GM12864 (cell line): ENCODE data around the gene ZC3H14.

Experiments
- DNase-seq: peaks from one replicate; pipeline ENCODE4 v3.0.0-alpha.2; 2011; ENCODE audit warnings: low read depth
- H3K4me3 ChIP-seq: 2 replicates; pipeline ENCODE4 v1.5.1; 2011; ENCODE audit warnings: mild to moderate bottlenecking, low read depth, low read length, control low read depth
- TF ChIP-seq, protein P1 (sequence below): IDR thresholded peaks from 2 replicates; pipeline ENCODE4 v1.5.1; 2011; ENCODE audit warnings: low read depth, mild to moderate bottlenecking, moderate library complexity, low read length, control low read depth, inconsistent platforms; ENCODE audit errors: missing control alignments

The ZC3H14 gene

GRCh38 chr14:88628462-88628861 lies 65.6 kb downstream of the ZC3H14 start:
- DNase-seq = no peak
- TF ChIP-seq, protein P1, sequence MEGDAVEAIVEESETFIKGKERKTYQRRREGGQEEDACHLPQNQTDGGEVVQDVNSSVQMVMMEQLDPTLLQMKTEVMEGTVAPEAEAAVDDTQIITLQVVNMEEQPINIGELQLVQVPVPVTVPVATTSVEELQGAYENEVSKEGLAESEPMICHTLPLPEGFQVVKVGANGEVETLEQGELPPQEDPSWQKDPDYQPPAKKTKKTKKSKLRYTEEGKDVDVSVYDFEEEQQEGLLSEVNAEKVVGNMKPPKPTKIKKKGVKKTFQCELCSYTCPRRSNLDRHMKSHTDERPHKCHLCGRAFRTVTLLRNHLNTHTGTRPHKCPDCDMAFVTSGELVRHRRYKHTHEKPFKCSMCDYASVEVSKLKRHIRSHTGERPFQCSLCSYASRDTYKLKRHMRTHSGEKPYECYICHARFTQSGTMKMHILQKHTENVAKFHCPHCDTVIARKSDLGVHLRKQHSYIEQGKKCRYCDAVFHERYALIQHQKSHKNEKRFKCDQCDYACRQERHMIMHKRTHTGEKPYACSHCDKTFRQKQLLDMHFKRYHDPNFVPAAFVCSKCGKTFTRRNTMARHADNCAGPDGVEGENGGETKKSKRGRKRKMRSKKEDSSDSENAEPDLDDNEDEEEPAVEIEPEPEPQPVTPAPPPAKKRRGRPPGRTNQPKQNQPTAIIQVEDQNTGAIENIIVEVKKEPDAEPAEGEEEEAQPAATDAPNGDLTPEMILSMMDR = no peak

GRCh38 chr14:88630565-88630964 lies 67.7 kb downstream of the ZC3H14 start:
- TF ChIP-seq, protein P1 = no peak
- peak; percentile 7 for DNase-seq
- no peak overlapping the region for H3K4me3 ChIP-seq

More at GRCh38 chr14:88628462-88628861, 65.6 kb downstream of the ZC3H14 start:
- no peak overlapping the region for H3K4me3 ChIP-seq

- no peak overlapping the region for H3K4me3 ChIP-seq
- DNase-seq = no peak
- TF ChIP-seq, protein P1 = no peak
These were observed 68.3 kb downstream of the ZC3H14 start for GRCh38 chr14:88631091-88631490.

DNA sequence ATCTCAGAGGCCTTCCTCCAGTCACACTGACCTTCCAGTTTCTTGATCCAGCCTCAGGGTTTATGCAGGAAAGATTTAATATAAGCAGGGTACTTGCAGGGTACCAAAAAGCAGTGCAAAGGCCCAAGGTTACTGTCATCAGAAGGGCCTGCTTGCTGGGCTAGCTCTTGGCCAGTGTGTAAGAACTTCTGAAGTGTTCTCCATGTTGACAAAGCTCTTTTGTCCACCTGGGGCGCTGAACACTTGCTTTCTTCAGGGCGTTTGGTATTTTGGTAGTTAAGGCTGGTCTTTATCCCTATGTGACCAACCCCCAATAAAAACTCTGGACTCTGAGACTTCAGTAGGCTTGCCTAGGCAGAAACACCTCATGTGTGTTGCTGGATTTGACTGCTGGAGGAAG lies 69.7 kb downstream of the ZC3H14 start:
- TF ChIP-seq, protein P1 = no peak
- DNase-seq = no peak

GRCh38 chr14:88639221-88639620 lies 76.4 kb downstream of the ZC3H14 start:
- TF ChIP-seq, protein P1 = no peak
- no peak for DNase-seq
- H3K4me3 ChIP-seq = no peak overlapping the region

More for the DNA sequence above, 69.7 kb downstream of the ZC3H14 start:
- H3K4me3 ChIP-seq = no peak overlapping the region

- TF ChIP-seq, protein P1 = no peak
- DNase-seq = no peak
- H3K4me3 ChIP-seq = no peak overlapping the region
These were observed 97.2 kb downstream of the ZC3H14 start for GRCh38 chr14:88660056-88660455.

GRCh38 chr14:88667555-88668273 lies 104.9 kb downstream of the ZC3H14 start:
- peak; percentile 75 for DNase-seq
- TF ChIP-seq, protein P1 = peak; percentile 94
- no peak overlapping the region for H3K4me3 ChIP-seq
